ENCODE measurements around the gene LPAR3.

DNA sequence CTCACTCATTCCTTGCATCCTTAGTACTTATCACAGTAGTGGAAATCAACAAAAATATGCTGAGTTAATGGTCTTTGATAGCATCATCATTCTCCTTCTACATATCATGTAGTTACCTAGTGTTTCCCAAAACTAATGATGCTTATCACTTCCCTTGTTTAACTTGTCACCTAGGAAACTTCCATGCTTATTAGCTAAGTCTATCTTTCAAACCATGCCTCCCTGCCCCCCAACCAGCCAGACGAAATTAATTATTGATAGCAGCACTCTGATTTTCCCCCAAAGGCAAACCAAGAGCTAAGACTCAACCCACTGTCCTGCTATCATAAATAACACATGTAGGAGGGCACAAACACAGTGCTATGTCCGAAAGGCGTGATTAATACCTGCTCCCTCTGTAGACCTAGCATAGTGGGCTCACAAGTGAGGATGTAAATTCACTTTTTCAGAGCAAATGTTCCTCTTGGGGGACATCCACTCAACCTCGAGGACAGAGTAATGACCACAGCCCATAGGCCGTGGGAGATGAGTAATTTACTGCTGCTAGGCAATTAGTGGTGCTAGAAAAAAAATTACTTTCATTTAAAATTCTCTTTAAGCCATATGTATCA lies 25.8 kb upstream of the LPAR3 start:
- TF ChIP-seq, protein P1, sequence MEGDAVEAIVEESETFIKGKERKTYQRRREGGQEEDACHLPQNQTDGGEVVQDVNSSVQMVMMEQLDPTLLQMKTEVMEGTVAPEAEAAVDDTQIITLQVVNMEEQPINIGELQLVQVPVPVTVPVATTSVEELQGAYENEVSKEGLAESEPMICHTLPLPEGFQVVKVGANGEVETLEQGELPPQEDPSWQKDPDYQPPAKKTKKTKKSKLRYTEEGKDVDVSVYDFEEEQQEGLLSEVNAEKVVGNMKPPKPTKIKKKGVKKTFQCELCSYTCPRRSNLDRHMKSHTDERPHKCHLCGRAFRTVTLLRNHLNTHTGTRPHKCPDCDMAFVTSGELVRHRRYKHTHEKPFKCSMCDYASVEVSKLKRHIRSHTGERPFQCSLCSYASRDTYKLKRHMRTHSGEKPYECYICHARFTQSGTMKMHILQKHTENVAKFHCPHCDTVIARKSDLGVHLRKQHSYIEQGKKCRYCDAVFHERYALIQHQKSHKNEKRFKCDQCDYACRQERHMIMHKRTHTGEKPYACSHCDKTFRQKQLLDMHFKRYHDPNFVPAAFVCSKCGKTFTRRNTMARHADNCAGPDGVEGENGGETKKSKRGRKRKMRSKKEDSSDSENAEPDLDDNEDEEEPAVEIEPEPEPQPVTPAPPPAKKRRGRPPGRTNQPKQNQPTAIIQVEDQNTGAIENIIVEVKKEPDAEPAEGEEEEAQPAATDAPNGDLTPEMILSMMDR (IDR thresholded peaks at IDR 0.05; ENCODE audit: insufficient read depth, low read length, poor library complexity, severe bottlenecking) = no peak
- TF ChIP-seq EZH2phosphoT487 (conservative IDR thresholded peaks at IDR 0.05; ENCODE audit: low read length) = no peak

Measured in SU-DHL-6 (cell line).